ENCODE results near the gene CDC42BPA. TPM values are rescaled to one million over a fixed set of nuclear protein-coding genes. Genes with fewer than 3 reads are reported as not detected.

CDC42BPA gene
- total and polyA plus RNA-seq, 11 donors: 9.8 to 33.8 (median 29.7) TPM

DNA sequence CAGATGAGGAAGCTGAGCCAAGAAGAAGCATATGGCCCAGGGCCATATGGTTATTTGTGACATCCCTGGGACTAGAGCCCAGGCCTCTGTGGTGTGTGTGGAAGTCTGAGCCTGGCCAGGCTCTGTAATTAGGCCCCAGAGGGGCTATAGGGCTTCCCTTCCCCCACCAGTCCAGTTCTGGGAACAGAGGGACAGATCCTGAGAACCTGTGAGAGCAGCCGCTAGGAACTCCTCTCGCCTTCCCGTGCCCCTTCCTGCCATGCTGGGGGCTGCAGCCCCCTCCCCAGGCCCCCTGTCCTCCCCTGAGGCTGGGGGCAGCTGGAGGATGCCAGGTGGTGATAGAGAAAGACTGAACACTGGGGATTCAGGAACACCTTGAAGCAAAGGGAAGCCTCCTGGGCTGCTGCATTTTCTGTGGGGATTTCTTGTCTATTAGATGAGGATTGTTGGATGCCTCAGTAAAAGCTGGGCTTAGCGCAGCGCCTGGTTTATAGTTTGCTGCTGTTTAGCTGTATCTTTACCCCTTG lies 344.9 kb downstream of the CDC42BPA start:
- H3K36me3 ChIP-seq: peaks cover 0 to 25% (median 13%) of the 10 kb centered on the region in 9 donors
- TF ChIP-seq POLR2A (IDR thresholded peaks at IDR 0.05): no peak
- TF ChIP-seq, protein P1, sequence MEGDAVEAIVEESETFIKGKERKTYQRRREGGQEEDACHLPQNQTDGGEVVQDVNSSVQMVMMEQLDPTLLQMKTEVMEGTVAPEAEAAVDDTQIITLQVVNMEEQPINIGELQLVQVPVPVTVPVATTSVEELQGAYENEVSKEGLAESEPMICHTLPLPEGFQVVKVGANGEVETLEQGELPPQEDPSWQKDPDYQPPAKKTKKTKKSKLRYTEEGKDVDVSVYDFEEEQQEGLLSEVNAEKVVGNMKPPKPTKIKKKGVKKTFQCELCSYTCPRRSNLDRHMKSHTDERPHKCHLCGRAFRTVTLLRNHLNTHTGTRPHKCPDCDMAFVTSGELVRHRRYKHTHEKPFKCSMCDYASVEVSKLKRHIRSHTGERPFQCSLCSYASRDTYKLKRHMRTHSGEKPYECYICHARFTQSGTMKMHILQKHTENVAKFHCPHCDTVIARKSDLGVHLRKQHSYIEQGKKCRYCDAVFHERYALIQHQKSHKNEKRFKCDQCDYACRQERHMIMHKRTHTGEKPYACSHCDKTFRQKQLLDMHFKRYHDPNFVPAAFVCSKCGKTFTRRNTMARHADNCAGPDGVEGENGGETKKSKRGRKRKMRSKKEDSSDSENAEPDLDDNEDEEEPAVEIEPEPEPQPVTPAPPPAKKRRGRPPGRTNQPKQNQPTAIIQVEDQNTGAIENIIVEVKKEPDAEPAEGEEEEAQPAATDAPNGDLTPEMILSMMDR (IDR thresholded peaks at IDR 0.05): no peak
- peaks cover 0 to 17% (median 0%) of the 10 kb centered on the region in 12 donors for H3K9me3 ChIP-seq
- H3K4me1 ChIP-seq: peaks cover 0 to 53% (median 33%) of the 10 kb centered on the region in 12 donors
- peak overlapping the region; percentile 80 to 97 (median 94) for H3K27ac ChIP-seq
- peak; percentile 65 to 81 (median 73) for ATAC-seq
- intact Hi-C loops (cut with DNase I): loop anchor here in 2 of 10 donors (2.0 to 10.0 kb wide), 2 partner anchors 53 to 59 kb away; no protein-coding TSS in a partner anchor
- no peaks in the 10 kb centered on the region for H3K27me3 ChIP-seq
- peak; percentile 62 to 79 (median 65) for DNase-seq
- 55 to 69% (median 57%) methylated on average over 5 of the region's 5 CpGs for whole genome bisulfite sequencing, 4 donors
- H3K4me3 ChIP-seq: no peak overlapping the region

DNA sequence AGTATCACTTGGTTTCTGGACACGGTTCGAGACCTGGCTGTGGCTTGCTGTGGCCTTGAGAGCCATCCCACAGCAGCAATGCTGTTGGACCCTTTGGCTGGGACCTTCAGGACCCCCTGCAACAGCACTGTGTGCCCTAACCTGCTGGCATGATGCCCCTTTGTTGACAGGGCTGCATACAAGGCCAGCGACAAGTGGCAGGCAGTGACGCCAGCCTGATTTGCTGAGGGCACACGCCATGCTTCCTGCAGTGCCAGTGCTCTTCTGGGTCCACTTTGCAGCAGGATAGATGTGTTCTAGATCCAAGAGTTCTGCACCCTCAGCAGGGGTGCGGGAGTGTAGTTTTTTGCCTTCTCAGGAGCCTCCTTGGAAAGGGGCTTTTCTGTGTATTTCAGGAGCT lies 345.4 kb downstream of the CDC42BPA start:
- no peak overlapping the region for H3K4me3 ChIP-seq
- no peaks in the 10 kb centered on the region for H3K27me3 ChIP-seq
- H3K27ac ChIP-seq: peak overlapping the region; percentile 80 to 97 (median 94)
- no peak for TF ChIP-seq POLR2A (IDR thresholded peaks at IDR 0.05)
- TF ChIP-seq, protein P1 (IDR thresholded peaks at IDR 0.05): no peak
- peaks cover 0 to 58% (median 33%) of the 10 kb centered on the region in 12 donors for H3K4me1 ChIP-seq
- peak; percentile 45 to 67 (median 56) for ATAC-seq
- peaks cover 0 to 17% (median 0%) of the 10 kb centered on the region in 12 donors for H3K9me3 ChIP-seq
- intact Hi-C loops (cut with DNase I): loop anchor here in 2 of 10 donors (2.0 to 10.0 kb wide), 2 partner anchors 52 to 58 kb away; no protein-coding TSS in a partner anchor
- H3K36me3 ChIP-seq: peaks cover 0 to 25% (median 13%) of the 10 kb centered on the region in 9 donors
- DNase-seq: peak in 3 of 5 donors; percentile 64 to 86 (median 78)
- WGBS, 4 donors: 63 to 79% (median 68%) methylated on average over 5 to 6 of the region's 6 CpGs

DNA sequence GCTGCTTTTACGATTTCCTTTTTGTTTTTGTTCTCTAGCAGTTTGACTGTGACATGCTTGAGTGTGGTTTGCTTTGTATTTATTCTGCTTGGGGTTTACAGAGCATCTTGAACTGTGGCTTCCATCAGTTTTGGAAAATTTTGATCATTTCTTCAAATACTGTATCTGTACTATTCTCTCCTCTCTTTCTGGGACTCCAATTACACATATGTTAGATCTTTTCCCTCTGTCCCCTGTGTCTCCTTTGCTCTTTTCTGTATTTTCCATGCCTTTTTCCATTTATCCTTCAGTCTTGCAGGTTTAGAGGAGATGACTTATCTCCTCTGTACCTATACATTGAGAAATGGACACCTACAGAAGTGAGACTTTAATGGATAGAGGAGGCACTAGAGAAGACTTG lies 346.5 kb downstream of the CDC42BPA start:
- Histone ChIP-seq H3K9me3 (peaks cover 0 to 17% (median 0%) of the 10 kb centered on the region in 12 donors), H3K36me3 (peaks cover 0 to 33% (median 14%) of the 10 kb centered on the region in 9 donors), H3K4me1 (peaks cover 0 to 59% (median 36%) of the 10 kb centered on the region in 12 donors), H3K4me3 (no peak overlapping the region), H3K27ac (peak overlapping the region in 6 of 12 donors; percentile 15 to 97 (median 93)), H3K27me3 (no peaks in the 10 kb centered on the region)
- DNase-seq: no peak
- 96 to 98% (median 97%) methylated on average over 1 of the region's 1 CpG for WGBS, 4 donors
- TF ChIP-seq, protein P1 (IDR thresholded peaks at IDR 0.05): no peak
- intact Hi-C loops (cut with DNase I): loop anchor here in 2 of 10 donors (2.0 to 10.0 kb wide), 2 partner anchors 51 to 57 kb away; no protein-coding TSS in a partner anchor
- ATAC-seq: no peak

DNA sequence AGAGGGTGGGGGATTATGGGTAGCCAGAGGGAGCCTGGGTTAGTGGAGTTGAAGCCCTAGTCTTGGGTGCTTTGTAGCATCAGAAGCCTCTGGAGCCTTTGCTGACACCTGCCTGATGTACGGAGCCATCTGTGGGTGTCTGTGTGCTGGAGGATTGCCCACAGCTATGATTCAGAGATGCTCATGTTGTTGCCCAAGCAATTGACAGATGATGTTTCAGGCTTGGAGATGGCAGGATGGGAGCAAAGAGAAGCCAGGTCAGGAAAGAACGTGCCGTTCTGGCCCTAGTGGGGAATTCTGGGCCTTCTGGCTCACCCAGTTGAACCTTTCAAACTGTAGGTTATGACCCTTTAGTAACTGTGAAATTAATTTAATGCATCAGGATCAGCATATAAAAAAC lies 350.6 kb downstream of the CDC42BPA start:
- peak; percentile 44 to 69 (median 60) for ATAC-seq
- Histone ChIP-seq H3K36me3 (peaks cover 0 to 52% (median 39%) of the 10 kb centered on the region in 9 donors), H3K27ac (peak overlapping the region in 11 of 12 donors; percentile 19 to 86 (median 46)), H3K4me3 (no peak overlapping the region), H3K27me3 (no peaks in the 10 kb centered on the region), H3K4me1 (peaks cover 0 to 62% (median 23%) of the 10 kb centered on the region in 12 donors), H3K9me3 (peaks cover 0 to 17% (median 0%) of the 10 kb centered on the region in 12 donors)
- DNase-seq: peak in 1 of 5 donors; percentile 72
- intact Hi-C loops (cut with DNase I): no loop called here
- WGBS, 4 donors: 53 to 63% (median 56%) methylated on average over 3 of the region's 3 CpGs
- TF ChIP-seq POLR2A (IDR thresholded peaks at IDR 0.05): no peak
- TF ChIP-seq, protein P1 (IDR thresholded peaks at IDR 0.05): no peak
